GM12878 (cell line): ENCODE results near the gene ANAPC2. TPM values are rescaled to one million over a fixed set of nuclear protein-coding genes. Genes with fewer than 3 reads are reported as not detected.

ENCODE experiments used
- ATAC-seq: fragments of 200-7000 bp; cut with Tn5 transposase; 3 replicates; pipeline ENCODE4 v1.9.1; 2020; ENCODE audit warnings: mild to moderate bottlenecking, moderate library complexity
- BruUV-seq: library from RNA; stranded (reverse); fragments of 400-500 nt; replicated peaks from 2 replicates; lab custom pipeline; 2021; lab: Mats Ljungman, UMichigan
- CTCF ChIA-PET: fragments of 300-600 bp; sonication (Branson Sonifier 250); formaldehyde crosslinking; extraction: SDS; loops from one replicate; lab custom pipeline; 2021; ENCODE audit warnings: inconsistent platforms; lab: Yijun Ruan, JAX
- POLR2A ChIA-PET: fragments of 350-600 bp; formaldehyde crosslinking; extraction: SDS; loops from one replicate; lab custom pipeline; 2021; ENCODE audit warnings: inconsistent platforms; lab: Charles Lee
- RAD21 ChIA-PET: fragments of 300-600 bp; sonication (Branson Sonifier 250); formaldehyde crosslinking; loops from one replicate; lab custom pipeline; 2023; ENCODE audit warnings: antibody characterized with exemption; ENCODE audit not compliant: unreplicated experiment; lab: Charles Lee
- SMC1A ChIA-PET: fragments of 300-600 bp; sonication (Branson Sonifier 250); formaldehyde crosslinking; loops from one replicate; lab custom pipeline; 2023; ENCODE audit not compliant: unreplicated experiment, uncharacterized antibody; lab: Charles Lee
- DNase-seq: peaks from one replicate; pipeline ENCODE4 v3.0.0-alpha.2; 2011; ENCODE audit warnings: low read depth, low spot score
- FAIRE-seq: peaks from 3 replicates; lab custom pipeline; 2011; peaks lifted over from hg19 to GRCh38; lab: Jason Lieb, UNC
- H2AFZ ChIP-seq: 2 replicates; pipeline ENCODE4 v1.6.0; 2011; ENCODE audit warnings: low read depth, low read length, control low read depth; ENCODE audit not compliant: control insufficient read depth
- H3K27ac ChIP-seq: 2 replicates; pipeline ENCODE4 v1.5.1; 2011; ENCODE audit warnings: control low read depth; ENCODE audit not compliant: control insufficient read depth, insufficient read depth
- H3K27me3 ChIP-seq, 2 experiments: replicated peaks in 1 of 2; 2 replicates each; pipeline versions ENCODE4 v1.6.0 to v1.6.1; 2011; ENCODE audit warnings: low read length in 1 of 2; ENCODE audit not compliant: control insufficient read depth in 2 of 2, insufficient read depth in 2 of 2
- H3K36me3 ChIP-seq, 2 experiments: 2 replicates each; pipeline ENCODE4 v1.5.1; 2011; ENCODE audit warnings: low read length in 1 of 2; ENCODE audit not compliant: control insufficient read depth in 2 of 2, insufficient read depth in 2 of 2
- H3K4me1 ChIP-seq: 2 replicates; pipeline ENCODE4 v1.6.1; 2011; ENCODE audit warnings: mild to moderate bottlenecking, low read length, moderate library complexity, mixed read lengths; ENCODE audit not compliant: control insufficient read depth, insufficient read depth
- H3K4me2 ChIP-seq: 2 replicates; pipeline ENCODE4 v1.6.0; 2011; ENCODE audit warnings: control low read depth; ENCODE audit not compliant: control insufficient read depth, insufficient read depth
- H3K4me3 ChIP-seq: fragments of 200-600 bp; sonication (generic); 2 replicates; pipeline ENCODE4 v1.5.1; 2016
- H3K79me2 ChIP-seq: 2 replicates; pipeline ENCODE4 v1.6.0; 2011; ENCODE audit warnings: low read length; ENCODE audit not compliant: control insufficient read depth, insufficient read depth
- H3K9ac ChIP-seq: 2 replicates; pipeline ENCODE4 v1.8.0; 2011; ENCODE audit warnings: low read length, control low read depth, mixed read lengths; ENCODE audit not compliant: control insufficient read depth, insufficient read depth
- H3K9me3 ChIP-seq: replicated peaks from 3 replicates; pipeline ENCODE4 v1.5.1; 2011; ENCODE audit warnings: mild to moderate bottlenecking, low read length; ENCODE audit not compliant: control insufficient read depth, insufficient read depth
- H4K20me1 ChIP-seq: 2 replicates; pipeline ENCODE4 v1.6.0; 2011; ENCODE audit not compliant: control insufficient read depth, insufficient read depth
- BHLHE40 ChIP-seq, 2 experiments: fragments of 450-650 bp in 1 of 2; IDR thresholded peaks; 2 replicates each; pipeline ENCODE4 v1.6.1; 2011 to 2017; ENCODE audit warnings: low read depth in 2 of 2, borderline replicate concordance in 1 of 2, improper control_type of control experiment in 1 of 2, low read length in 1 of 2, mild to moderate bottlenecking in 1 of 2
- CBFB ChIP-seq: IDR thresholded peaks from 2 replicates; pipeline ENCODE4 v1.6.1; 2016; ENCODE audit warnings: antibody characterized with exemption, low read depth
- FOXK2 ChIP-seq: fragments of 450-650 bp; IDR thresholded peaks from 2 replicates; pipeline ENCODE4 v1.6.1; 2017; ENCODE audit warnings: mild to moderate bottlenecking, moderate library complexity
- HDAC6 ChIP-seq: fragments of 200-600 bp; sonication (generic); IDR thresholded peaks from one replicate; pipeline ENCODE4 v1.8.0; 2017; ENCODE audit warnings: antibody characterized with exemption; ENCODE audit not compliant: unreplicated experiment
- LARP7 ChIP-seq: fragments of 450-650 bp; IDR thresholded peaks from 2 replicates; pipeline ENCODE4 v1.6.1; 2017; ENCODE audit warnings: mild to moderate bottlenecking
- PAX8 ChIP-seq: fragments of 450-650 bp; IDR thresholded peaks from 2 replicates; pipeline ENCODE4 v1.6.1; 2017; ENCODE audit warnings: mild to moderate bottlenecking, moderate library complexity
- SIX5 ChIP-seq: IDR thresholded peaks from 2 replicates; pipeline ENCODE4 v1.6.1; 2011; ENCODE audit warnings: mild to moderate bottlenecking, low read depth, low read length, moderate library complexity; ENCODE audit not compliant: severe bottlenecking
- SP1 ChIP-seq: IDR thresholded peaks from one replicate; pipeline ENCODE4 v1.6.1; 2011; ENCODE audit warnings: low read depth, low read length
- STAT1 ChIP-seq: fragments of 450-650 bp; conservative IDR thresholded peaks from 2 replicates; pipeline ENCODE4 v1.6.1; 2014; ENCODE audit warnings: antibody characterized with exemption, mild to moderate bottlenecking
- ZNF384 ChIP-seq: IDR thresholded peaks from 2 replicates; pipeline ENCODE4 v1.6.1; 2012; ENCODE audit warnings: low read depth, mild to moderate bottlenecking, low read length, improper control_type of control experiment, borderline replicate concordance
- WGBS: methylation state at CpG from one replicate; pipeline ENCODE4 v1.1.6; 2016; ENCODE audit warnings: low lambda C conversion rate; ENCODE audit not compliant: insufficient replicate concordance, insufficient coverage; ENCODE audit errors: missing lambda C conversion rate; 5-methylcytosine and 5-hydroxymethylcytosine counted together
- in situ Hi-C: fragments of 300-500 bp; cut with MboI; formaldehyde crosslinking; loops from 9 replicates; pipeline ENCODE4 v1.14.3; 2018; ENCODE audit warnings: mixed read lengths
- intact Hi-C: fragments of 100-400 bp; cut with micrococcal nuclease; formaldehyde crosslinking; loops from one replicate; pipeline ENCODE4 v1.14.2; 2022; ENCODE audit not compliant: unreplicated experiment
- polyA plus RNA-seq, 11 experiments: library from polyadenylated mRNA; depleted of rRNA in 4 of 11; unstranded in 6 of 11; stranded (reverse) in 5 of 11; fragments of >200 nt; fragmentation: Nextera tagmentation in 4 of 11; fragmentation: Illumina TruSeq in 1 of 11; extraction: Ambion mirVana in 4 of 11; extraction: Trizol in 1 of 11; gene quantifications; 1 replicate in 1 of 11; 2 replicates in 10 of 11; pipeline versions ENCODE4 v1.2.1 to v1.2.3, GENCODE V29; 2011 to 2016; ENCODE audit warnings: inconsistent platforms in 2 of 11, missing spikeins in 2 of 11, low read depth in 1 of 11
- total RNA-seq, 4 experiments: library from RNA; depleted of rRNA in 3 of 4; stranded (reverse); fragments of >200 nt in 3 of 4; fragmentation: Illumina TruSeq in 1 of 4; extraction: Trizol in 1 of 4; gene quantifications; 2 replicates each; pipeline versions ENCODE4 v1.2.1 to v1.2.3, GENCODE V29; 2013 to 2021
- TF ChIP-seq, protein P1 (sequence below): fragments of 450-650 bp; IDR thresholded peaks from 2 replicates; pipeline ENCODE4 v1.6.1; 2017; ENCODE audit warnings: mild to moderate bottlenecking, low read depth, inconsistent platforms; ENCODE audit not compliant: poor library complexity, severe bottlenecking
- TF ChIP-seq, protein P2 (sequence below): fragments of 450-650 bp; IDR thresholded peaks from 2 replicates; pipeline ENCODE4 v1.6.1; 2018; ENCODE audit warnings: borderline replicate concordance, mild to moderate bottlenecking; ENCODE audit not compliant: partially characterized antibody
- TF ChIP-seq, protein P3 (sequence below): fragments of 150-350 bp; IDR thresholded peaks from 2 replicates; pipeline ENCODE4 v1.6.1; 2016; ENCODE audit warnings: low read depth, low read length

The ANAPC2 gene
- total and polyA plus RNA-seq, 10 of the 15 experiments (the other 5 are each of a cell fraction or from before 2014, with no cell fraction given): 0.03 to 65.2 (median 20.5) TPM

DNA sequence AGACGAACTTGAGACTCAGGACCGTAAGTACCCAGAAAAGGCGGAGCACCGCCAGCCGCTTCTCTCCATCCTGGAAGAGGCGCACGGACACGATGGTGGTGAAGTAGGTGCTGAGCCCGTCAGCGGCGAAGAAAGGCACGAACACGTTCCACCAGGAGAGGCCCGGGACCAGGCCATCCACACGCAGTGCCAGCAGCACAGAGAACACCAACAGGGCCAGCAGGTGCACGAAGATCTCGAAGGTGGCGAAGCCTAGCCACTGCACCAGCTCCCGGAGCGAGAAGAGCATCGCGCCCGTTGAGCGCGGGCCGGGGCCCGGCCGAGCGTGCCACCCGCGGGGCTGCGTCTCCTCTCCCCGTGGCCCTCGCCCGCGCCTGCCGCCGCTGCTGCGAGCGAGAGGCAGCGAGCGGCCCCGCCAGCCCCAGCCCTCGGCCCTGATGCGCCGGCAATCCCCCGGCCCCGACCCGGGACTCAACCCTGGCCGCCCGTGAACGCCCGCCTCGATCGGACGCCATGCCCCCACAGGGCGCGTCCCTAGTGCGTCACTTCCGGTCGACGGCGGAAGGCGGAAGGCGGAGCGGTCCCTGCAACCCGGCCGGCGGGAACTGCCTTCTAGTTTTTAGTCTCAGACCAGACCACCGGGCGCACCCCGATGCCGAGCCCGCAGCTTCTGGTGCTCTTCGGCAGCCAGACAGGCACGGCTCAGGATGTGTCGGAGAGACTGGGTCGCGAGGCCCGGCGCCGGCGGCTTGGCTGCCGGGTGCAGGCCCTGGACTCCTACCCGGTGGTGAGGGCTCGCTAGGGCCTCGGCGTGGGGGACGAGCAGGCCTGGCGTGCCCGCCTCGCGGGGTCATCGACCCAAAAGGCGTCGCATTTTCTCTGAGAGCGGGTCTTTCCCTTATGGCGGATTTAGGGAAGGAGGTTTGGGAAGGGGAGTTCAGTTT lies 17.0 kb upstream of the ANAPC2 start, which contains the start of the genes NDOR1 and TMEM203:
TSS of gene NDOR1 (plus strand) at position 575 of the 944 bp plus-strand sequence. CDS start at position 653, 78 bp downstream.
TSS of gene TMEM203 (minus strand) at position 523 of the 944 bp plus-strand sequence. CDS start at position 289, 234 bp downstream.
- Histone ChIP-seq H4K20me1 (no peaks in the 10 kb centered on the region), H2AFZ (peak within 1 kb of the TSS; percentile 81), H3K27ac (peak within 1 kb of the TSS; percentile 75), H3K79me2 (peaks cover 45% of the 10 kb centered on the region), H3K9ac (peak within 1 kb of the TSS; percentile 98), H3K27me3 (no peaks in the 10 kb centered on the region), H3K4me2 (peak within 1 kb of the TSS; percentile 93), H3K9me3 (no peaks in the 10 kb centered on the region), H3K4me3 (peak within 1 kb of the TSS; percentile 95), H3K36me3 (0 out of 4 replicates have a peak, but pooled peaks cover 0 to 4% of the 10 kb centered on the region in 2 experiments), H3K4me1 (peaks cover 38% of the 10 kb centered on the region)
- no TSS peak for BruUV-seq
- WGBS: 1% methylated on average over 93 of the region's 98 CpGs
- RAD21 ChIA-PET: interaction anchor here (1.3 to 1.6 kb wide), 3 partner anchors 16 to 17 kb away, joined by 3 to 9 read pairs (median 5); partner anchors contain the start of genes RNF208 and SSNA1
- CTCF ChIA-PET: interaction anchor here (1.3 to 2.2 kb wide), 6 partner anchors 16 to 137 kb away, joined by 3 to 10 read pairs (median 6); partner anchors contain the start of genes ANAPC2, RNF224 and SSNA1
- DNase-seq: peak; percentile 19
- in situ Hi-C loops: no loop called here
- intact Hi-C loops: no loop called here
- POLR2A ChIA-PET: interaction anchor here (1.3 to 8.0 kb wide), 8 partner anchors 16 to 136 kb away, joined by 3 to 68 read pairs (median 6); partner anchors contain the start of genes CYSRT1, MAN1B1, NELFB and RNF208
- ATAC-seq: peak; percentile 64
- SMC1A ChIA-PET: no interaction called here
- FAIRE-seq: peak; percentile 27
- TF ChIP-seq, protein P1, sequence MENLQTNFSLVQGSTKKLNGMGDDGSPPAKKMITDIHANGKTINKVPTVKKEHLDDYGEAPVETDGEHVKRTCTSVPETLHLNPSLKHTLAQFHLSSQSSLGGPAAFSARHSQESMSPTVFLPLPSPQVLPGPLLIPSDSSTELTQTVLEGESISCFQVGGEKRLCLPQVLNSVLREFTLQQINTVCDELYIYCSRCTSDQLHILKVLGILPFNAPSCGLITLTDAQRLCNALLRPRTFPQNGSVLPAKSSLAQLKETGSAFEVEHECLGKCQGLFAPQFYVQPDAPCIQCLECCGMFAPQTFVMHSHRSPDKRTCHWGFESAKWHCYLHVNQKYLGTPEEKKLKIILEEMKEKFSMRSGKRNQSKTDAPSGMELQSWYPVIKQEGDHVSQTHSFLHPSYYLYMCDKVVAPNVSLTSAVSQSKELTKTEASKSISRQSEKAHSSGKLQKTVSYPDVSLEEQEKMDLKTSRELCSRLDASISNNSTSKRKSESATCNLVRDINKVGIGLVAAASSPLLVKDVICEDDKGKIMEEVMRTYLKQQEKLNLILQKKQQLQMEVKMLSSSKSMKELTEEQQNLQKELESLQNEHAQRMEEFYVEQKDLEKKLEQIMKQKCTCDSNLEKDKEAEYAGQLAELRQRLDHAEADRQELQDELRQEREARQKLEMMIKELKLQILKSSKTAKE: no peak
- TF ChIP-seq BHLHE40 (IDR thresholded peaks at IDR 0.05; ENCODE audit: borderline replicate concordance in 1 of 2, low read depth in 2 of 2, low read length in 1 of 2) (peak; percentile 11 to 76; a peak in 2 of 4 replicates), SIX5 (peak; percentile 67), STAT1 (peak; percentile 35; the same call in 1 of the 2 replicates), SP1 (peak; percentile 56), CBFB (0 out of 2 replicates have a peak, but pooled peaks have one; percentile 25), HDAC6 (peak; percentile 77), FOXK2 (no peak), LARP7 (peak; percentile 96), ZNF384 (no peak), PAX8 (no peak)
- TF ChIP-seq, protein P2, sequence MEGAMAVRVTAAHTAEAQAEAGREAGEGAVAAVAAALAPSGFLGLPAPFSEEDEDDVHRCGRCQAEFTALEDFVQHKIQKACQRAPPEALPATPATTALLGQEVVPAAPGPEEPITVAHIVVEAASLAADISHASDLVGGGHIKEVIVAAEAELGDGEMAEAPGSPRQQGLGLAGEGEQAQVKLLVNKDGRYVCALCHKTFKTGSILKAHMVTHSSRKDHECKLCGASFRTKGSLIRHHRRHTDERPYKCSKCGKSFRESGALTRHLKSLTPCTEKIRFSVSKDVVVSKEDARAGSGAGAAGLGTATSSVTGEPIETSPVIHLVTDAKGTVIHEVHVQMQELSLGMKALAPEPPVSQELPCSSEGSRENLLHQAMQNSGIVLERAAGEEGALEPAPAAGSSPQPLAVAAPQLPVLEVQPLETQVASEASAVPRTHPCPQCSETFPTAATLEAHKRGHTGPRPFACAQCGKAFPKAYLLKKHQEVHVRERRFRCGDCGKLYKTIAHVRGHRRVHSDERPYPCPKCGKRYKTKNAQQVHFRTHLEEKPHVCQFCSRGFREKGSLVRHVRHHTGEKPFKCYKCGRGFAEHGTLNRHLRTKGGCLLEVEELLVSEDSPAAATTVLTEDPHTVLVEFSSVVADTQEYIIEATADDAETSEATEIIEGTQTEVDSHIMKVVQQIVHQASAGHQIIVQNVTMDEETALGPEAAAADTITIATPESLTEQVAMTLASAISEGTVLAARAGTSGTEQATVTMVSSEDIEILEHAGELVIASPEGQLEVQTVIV: peak; percentile 51
- TF ChIP-seq, protein P3, sequence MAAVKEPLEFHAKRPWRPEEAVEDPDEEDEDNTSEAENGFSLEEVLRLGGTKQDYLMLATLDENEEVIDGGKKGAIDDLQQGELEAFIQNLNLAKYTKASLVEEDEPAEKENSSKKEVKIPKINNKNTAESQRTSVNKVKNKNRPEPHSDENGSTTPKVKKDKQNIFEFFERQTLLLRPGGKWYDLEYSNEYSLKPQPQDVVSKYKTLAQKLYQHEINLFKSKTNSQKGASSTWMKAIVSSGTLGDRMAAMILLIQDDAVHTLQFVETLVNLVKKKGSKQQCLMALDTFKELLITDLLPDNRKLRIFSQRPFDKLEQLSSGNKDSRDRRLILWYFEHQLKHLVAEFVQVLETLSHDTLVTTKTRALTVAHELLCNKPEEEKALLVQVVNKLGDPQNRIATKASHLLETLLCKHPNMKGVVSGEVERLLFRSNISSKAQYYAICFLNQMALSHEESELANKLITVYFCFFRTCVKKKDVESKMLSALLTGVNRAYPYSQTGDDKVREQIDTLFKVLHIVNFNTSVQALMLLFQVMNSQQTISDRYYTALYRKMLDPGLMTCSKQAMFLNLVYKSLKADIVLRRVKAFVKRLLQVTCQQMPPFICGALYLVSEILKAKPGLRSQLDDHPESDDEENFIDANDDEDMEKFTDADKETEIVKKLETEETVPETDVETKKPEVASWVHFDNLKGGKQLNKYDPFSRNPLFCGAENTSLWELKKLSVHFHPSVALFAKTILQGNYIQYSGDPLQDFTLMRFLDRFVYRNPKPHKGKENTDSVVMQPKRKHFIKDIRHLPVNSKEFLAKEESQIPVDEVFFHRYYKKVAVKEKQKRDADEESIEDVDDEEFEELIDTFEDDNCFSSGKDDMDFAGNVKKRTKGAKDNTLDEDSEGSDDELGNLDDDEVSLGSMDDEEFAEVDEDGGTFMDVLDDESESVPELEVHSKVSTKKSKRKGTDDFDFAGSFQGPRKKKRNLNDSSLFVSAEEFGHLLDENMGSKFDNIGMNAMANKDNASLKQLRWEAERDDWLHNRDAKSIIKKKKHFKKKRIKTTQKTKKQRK: peak; percentile 39; the same call in 1 of the 2 replicates
